Stimulated activated CD4-positive, alpha-beta T cell treated with anti-CD3 and anti-CD28 coated beads, TNF-alpha, amount 100 ng/mL, for 24 hours (primary cell): ENCODE results near the gene IL12RB2.

Experiments used
- DNase-seq, 3 experiments: peaks; one replicate each; pipeline ENCODE4 v3.0.0-alpha.2; 2020; ENCODE audit warnings: low read depth in 3 of 3

IL12RB2 gene

DNA sequence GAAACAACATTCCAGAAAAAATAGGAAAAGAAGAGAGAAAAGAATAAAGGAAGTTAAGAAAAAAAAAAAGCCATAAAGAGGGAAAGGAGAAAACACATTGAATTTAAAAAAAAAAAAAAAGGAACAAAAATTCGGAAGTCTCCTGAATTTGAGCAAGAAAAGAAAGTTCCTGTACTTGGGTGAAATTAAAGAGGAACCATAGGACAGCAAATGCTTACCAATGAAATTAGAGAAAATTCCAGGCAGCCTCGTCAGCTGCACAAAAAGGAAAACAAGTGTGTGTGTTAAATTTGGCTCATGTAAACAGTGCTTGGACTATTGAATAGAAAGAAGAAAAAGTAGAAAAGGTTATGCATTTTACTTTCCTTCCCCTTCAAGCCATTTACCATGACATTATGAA, 4.9 kb downstream of the IL12RB2 start:
- DNase-seq, result no peak

GRCh38 chr1:67313934-67314671, 6.4 kb downstream of the IL12RB2 start:
- no peak for DNase-seq

DNA sequence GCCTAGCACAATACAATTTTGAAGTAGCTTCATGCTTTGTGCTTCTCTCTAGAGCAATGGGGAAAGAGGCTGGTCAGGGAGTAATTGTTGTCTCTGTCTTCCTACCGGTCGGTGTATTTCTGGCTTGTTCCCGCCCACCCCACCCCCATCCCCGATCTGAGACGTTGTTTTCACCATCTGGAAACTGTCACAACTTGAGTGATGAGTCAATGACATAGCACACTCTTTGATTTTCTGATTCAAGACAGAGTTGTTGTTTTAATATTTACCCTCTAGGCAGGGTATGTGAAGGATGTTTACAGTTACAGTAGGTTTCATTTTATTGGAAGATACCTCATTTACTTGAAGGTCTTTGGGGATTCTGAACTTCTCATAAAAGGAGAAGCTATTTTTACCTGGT, 7.0 kb downstream of the IL12RB2 start:
- no peak for DNase-seq

- DNase-seq, result no peak
Measured at GRCh38 chr1:67316180-67316902, 8.7 kb downstream of the IL12RB2 start.

DNA sequence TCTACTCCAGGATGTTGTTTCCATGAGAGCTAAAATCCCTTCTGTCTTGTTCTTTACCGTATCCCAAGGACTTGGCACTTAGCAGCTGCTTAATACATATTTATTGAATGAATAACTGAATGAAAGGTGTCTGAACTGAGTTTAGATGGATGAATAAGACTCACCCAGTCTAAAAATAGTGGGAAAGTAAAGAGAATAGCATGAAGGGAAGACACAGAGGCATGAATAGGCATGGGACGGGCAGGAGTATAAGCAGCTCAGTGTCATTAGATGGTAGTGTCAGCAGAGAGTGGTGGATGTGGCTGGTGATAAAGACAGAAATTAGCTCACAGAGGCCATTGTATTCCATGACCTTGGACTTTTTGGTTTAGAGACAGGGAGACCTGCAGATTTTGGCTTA, 9.2 kb downstream of the IL12RB2 start:
- no peak for DNase-seq

- no peak for DNase-seq
Measured at GRCh38 chr1:67317803-67318202, 10.1 kb downstream of the IL12RB2 start.

- no peak for DNase-seq
Measured at GRCh38 chr1:67322442-67322841, 14.8 kb downstream of the IL12RB2 start.

DNA sequence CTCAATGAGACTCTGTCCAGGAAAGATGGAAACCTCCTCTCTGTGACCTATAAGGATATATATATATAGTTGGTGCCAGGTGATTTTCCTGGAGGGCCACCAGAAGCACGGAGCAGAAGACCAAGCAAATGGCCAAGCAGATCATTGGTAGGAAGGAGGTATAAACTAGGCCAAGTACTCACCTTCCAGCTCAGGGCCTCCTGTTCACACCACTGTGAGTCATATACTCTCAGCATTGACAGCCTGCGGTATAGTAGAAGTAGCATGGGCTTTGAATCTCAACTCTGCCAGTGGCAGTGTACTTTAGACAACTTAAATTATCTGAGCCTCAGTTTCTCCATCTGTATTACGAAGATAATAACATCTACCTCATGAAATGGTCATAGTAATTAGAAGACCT, 15.4 kb downstream of the IL12RB2 start:
- DNase-seq, result no peak

DNA sequence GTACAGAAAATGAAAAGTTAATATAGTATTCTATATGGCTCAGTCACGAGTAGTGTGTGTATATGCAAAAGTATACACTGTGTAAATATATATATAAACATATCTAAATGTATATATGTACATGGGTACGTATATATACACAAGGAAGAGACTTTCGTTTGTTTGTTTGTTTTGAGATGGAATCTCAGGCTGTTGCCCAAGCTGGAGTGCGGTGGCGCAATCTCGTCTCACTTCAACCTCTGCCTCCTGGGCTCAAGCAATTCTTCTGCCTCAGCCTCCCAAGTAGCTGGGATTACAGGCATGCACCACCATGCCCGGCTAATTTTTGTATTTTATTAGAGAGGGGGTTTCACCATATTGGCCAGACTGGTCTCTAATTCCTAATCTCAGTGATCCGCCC, 16.4 kb downstream of the IL12RB2 start:
- no peak for DNase-seq

DNA sequence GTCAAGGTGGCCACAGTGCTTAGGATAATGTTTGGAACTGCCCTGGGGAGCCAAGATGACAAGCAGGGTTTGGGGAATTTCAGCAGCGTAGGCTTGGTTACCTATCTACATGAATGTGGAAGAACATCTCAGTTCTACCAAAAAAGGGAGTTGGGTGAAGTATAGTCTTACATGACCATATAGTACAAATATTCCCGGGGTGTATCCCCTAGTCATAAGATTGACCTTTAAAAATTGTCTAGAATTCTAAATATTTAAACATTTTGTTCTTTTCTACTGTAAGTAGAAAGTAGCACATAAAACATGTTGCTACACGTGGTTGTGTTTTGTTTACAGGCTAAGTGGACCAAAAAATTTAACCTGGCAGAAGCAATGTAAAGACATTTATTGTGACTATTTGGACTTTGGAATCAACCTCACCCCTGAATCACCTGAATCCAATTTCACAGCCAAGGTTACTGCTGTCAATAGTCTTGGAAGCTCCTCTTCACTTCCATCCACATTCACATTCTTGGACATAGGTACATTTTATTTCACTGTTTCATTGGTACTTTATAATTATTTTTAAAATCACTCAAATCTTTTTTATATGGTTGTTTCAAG, 20.3 kb downstream of the IL12RB2 start:
- no peak for DNase-seq

DNA sequence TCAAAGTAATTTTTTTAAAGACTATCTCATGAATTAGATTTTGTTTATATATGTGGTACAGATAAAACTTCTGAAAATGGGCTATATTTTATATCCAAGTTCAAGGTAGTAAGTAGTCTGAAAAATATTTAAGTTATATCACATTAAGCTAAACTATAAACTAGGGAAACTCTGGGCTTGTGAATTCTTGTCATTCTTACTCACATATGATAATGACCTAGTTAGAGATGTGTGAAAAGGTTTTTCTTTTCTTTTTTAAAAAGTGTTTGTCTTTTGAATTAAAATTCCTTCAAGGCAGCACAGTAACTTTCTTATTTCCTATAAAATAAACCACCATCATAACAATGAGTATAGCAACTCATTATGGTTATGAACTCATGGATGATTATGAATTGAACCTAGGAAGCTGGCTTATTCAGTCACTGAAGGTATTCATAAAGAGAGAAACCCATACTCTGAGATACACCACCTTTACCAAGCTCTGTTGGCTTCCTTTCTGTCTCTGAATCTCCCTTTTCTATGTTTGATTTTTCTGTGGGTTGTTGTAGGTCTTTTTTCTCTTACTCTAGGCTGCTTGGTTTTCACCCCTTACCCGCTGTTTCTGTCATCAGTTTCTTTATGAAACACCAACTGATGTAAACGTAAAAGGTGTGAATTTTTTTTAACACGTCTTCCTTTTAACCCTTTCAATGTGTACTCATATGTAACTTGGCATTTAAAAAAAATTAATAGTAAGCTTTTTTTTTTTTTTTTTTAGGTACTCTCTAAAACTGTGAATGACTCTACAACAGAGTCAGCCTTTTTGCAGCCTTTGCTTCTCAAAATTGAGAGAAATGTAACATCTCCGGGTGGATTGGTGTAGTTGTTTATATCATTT, 25.2 kb downstream of the IL12RB2 start:
- no peak for DNase-seq

- no peak for DNase-seq
Measured at GRCh38 chr1:67333603-67334002, 25.9 kb downstream of the IL12RB2 start.

DNA sequence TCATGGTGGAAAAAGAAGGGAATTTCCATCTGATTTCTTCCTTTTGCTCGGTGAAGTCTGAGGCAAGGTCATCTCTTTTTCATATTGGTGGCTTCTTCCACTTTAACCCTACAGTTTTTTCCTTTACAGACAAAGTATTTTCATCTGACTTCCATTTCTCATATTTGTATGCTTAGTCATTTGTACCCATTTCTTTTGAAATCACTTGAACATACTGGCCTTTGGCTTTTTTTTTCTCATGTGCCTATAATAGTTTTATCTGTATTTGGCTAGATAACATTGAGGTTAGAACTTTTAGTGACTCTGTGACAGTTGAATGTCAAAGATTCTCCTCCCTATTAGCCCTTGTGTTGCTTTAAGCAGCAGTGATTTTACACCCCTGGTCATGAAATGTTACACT, 27.7 kb downstream of the IL12RB2 start:
- DNase-seq, result no peak

DNA sequence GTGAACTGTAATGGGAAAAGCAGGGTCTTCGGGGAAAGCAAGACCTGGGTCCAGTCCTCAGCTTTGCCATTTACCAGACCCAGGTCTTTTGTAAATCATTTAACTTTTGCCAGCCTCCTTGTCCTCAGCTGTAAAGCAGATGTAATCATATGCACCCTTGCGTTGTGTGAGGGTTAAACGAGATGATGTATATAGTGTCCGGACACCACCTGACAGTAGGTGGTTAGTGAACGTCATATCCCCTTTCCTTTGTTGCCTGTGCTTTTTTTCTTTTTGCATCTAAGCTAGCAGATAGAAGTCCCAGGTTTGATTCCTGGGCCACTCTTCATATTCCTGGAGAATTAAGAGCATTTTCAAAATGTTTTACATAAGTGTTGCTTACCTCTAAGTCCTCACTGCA, 28.5 kb downstream of the IL12RB2 start:
- no peak for DNase-seq

GRCh38 chr1:67336783-67337182, 29.1 kb downstream of the IL12RB2 start:
- peak in 1 of 3 experiments; percentile 22 for DNase-seq

GRCh38 chr1:67338642-67339041, 31.0 kb downstream of the IL12RB2 start:
- DNase-seq, result no peak

- DNase-seq, result peak; percentile 18 to 44 (median 22)
Measured at GRCh38 chr1:67339623-67340343, 32.1 kb downstream of the IL12RB2 start.

GRCh38 chr1:67342076-67342890, 34.6 kb downstream of the IL12RB2 start:
- DNase-seq, result peak in 2 of 3 experiments; percentile 33

GRCh38 chr1:67345556-67345955, 37.9 kb downstream of the IL12RB2 start:
- DNase-seq, result no peak

DNA sequence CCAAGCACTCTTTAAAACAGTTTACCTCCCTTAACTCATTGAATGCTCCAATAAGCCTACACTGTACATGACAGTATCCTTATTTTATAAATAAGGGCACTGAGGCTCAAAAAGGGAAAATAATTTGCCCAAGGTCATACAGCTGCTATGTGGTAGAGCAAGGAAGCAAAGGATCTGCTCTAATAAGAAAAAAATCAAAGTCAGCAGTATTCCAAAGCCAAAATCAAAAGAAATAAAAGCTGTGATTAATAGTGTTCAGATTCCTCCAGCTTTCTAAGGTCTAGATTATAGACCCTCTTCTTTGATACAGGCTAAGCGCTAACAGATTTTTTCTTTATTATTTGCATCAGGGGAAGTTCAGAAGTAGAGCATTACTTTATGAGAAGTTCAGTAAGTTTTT, 39.3 kb downstream of the IL12RB2 start:
- DNase-seq, result no peak
